ENCODE measurements around the gene DNMT3L.
"Not testable (repeated sequence)": the region's sequence is repeated elsewhere in the genome, so short reads cannot be mapped to it uniquely, and the experiment has no call there.

DNA sequence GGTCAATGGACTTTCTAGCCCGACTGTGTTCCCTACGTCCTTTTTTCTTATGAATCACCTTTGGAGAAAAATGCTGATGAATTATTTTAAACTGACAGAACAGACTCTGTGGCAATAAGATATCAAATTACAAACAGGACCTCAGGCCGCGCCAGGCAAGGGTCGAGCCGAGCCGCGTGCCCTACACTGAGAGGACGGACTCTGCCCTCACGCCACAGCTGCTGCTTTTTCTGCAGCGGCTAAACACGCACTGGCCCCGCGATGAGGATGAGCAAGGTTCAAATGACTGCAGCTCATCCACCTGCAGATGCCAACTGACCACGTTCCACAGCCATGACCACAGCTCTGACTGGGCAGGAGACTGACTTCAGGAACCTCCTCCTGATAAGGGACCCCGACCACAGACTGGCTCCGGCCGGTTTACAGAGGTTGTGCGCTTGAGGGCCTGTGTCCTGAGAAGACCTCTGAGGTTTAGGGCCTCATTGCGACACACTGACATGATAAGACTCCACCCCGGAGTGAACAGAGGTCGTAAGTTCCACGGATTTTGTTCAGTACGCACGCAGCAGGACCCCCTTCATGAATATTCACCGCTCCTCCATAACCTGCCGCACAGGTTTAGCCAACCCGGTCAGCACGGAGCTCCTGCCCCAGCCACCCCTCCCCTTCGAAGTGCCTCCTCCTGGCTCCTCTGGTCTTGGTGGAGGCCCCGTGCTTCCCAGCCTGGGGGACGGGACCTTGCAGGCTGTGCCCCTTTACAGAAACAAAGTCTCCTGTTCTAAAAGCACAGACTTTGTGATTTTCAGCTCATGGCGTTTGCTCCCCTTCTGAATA is 12.3 kb downstream of the DNMT3L start:
- TF ChIP-seq, protein P1, sequence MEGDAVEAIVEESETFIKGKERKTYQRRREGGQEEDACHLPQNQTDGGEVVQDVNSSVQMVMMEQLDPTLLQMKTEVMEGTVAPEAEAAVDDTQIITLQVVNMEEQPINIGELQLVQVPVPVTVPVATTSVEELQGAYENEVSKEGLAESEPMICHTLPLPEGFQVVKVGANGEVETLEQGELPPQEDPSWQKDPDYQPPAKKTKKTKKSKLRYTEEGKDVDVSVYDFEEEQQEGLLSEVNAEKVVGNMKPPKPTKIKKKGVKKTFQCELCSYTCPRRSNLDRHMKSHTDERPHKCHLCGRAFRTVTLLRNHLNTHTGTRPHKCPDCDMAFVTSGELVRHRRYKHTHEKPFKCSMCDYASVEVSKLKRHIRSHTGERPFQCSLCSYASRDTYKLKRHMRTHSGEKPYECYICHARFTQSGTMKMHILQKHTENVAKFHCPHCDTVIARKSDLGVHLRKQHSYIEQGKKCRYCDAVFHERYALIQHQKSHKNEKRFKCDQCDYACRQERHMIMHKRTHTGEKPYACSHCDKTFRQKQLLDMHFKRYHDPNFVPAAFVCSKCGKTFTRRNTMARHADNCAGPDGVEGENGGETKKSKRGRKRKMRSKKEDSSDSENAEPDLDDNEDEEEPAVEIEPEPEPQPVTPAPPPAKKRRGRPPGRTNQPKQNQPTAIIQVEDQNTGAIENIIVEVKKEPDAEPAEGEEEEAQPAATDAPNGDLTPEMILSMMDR (IDR thresholded peaks at IDR 0.05 in 8 of 11, conservative IDR thresholded peaks at IDR 0.05 in 3 of 11), result not testable (repeated sequence)
- TF ChIP-seq POLR2A (IDR thresholded peaks at IDR 0.05), result not testable (repeated sequence)

Data from spleen (tissue), 7 donors.